ENCODE measurements around the gene CHCHD6. TPM values are rescaled to one million over a fixed set of nuclear protein-coding genes. Genes with fewer than 3 reads are reported as not detected.
A peak's percentile ranks its signal among the peaks of the same experiment; 100 is the strongest.

CHCHD6 gene
- total RNA-seq, 1 donor from 2014 or later: 38.2 TPM

DNA sequence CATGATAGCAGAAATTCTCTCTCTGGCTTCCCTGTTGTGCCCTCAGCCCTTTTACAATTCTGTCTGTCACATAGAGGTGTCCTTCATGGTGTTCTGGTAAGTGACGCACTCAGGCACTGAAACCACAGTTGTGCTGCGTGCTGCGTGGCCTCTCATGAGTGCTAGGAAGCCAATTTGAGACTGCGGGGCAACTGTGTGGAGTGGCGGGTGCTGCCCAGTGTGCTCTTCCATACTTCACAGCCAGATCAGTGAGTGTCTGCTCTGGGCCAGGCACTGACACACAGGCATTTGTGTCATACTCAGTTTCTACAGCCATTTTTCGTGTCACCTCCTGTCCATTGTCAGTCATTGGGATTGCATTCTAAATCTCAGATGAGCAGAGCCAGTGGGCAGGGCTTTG lies 145.7 kb downstream of the CHCHD6 start:
- no peak for DNase-seq (ENCODE audit: low read depth)
- TF ChIP-seq, protein P1, sequence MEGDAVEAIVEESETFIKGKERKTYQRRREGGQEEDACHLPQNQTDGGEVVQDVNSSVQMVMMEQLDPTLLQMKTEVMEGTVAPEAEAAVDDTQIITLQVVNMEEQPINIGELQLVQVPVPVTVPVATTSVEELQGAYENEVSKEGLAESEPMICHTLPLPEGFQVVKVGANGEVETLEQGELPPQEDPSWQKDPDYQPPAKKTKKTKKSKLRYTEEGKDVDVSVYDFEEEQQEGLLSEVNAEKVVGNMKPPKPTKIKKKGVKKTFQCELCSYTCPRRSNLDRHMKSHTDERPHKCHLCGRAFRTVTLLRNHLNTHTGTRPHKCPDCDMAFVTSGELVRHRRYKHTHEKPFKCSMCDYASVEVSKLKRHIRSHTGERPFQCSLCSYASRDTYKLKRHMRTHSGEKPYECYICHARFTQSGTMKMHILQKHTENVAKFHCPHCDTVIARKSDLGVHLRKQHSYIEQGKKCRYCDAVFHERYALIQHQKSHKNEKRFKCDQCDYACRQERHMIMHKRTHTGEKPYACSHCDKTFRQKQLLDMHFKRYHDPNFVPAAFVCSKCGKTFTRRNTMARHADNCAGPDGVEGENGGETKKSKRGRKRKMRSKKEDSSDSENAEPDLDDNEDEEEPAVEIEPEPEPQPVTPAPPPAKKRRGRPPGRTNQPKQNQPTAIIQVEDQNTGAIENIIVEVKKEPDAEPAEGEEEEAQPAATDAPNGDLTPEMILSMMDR (conservative IDR thresholded peaks at IDR 0.05; ENCODE audit: low read depth, low read length): no peak
- H3K4me3 ChIP-seq (ENCODE audit: low read depth, low read length): no peak overlapping the region

DNA sequence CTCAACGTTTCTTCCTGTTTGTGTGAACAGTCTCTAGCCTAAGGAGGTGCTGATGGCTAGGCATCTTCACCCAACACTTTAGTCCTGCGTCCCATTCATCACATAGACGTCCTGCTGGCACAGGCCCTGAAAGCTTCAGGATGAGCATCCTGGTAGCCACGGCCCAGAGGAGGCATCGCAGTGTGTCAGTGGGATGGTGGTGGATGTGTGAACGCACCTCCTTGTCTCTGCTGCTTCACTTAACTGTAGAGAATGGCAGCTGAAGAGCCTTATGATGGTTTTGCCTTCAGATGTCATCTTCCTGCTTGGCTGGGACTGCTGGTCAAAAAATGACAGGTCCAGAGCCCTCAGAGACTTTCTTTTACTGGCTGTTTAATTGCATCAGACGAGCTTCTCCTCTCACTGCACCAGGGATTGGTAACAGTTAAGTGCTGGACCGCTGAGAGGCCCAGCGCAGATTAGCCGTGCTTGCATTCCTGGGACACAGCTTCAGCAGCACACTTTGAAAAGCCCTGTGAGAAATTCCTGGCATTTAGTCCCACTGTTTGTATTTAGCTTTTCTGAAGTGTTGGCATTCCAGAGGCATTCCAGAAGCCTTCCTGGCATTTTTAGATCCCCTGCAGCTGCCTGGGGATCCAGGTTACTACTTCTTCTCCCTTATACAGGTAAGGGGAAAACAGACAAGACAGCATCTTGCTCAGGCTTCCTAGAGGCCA lies 146.5 kb downstream of the CHCHD6 start:
- H3K4me3 ChIP-seq (ENCODE audit: low read depth, low read length): no peak overlapping the region
- TF ChIP-seq, protein P1 (conservative IDR thresholded peaks at IDR 0.05; ENCODE audit: low read depth, low read length): no peak
- peak; percentile 63 for DNase-seq (ENCODE audit: low read depth)

DNA sequence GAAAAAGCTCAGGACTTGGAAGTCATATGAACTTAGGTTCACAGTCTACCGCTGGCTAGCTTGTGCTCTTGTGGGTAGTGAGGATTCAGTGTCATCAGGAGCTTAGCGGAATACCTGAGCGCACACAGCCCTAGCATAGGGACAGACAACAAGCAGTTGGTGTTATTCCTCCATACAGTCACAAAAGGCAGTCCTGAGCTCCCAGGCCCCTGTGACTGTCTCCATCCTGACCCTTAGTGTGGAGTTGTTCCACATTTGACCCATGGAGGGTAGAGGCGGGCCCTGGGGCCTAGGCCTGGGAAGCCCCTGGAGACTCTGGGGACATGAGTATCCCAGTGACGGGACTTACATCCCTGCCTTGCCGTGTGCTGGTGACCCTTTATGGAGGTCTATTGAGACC lies 147.3 kb downstream of the CHCHD6 start:
- no peak for DNase-seq (ENCODE audit: low read depth)
- TF ChIP-seq, protein P1 (conservative IDR thresholded peaks at IDR 0.05; ENCODE audit: low read depth, low read length): no peak

DNA sequence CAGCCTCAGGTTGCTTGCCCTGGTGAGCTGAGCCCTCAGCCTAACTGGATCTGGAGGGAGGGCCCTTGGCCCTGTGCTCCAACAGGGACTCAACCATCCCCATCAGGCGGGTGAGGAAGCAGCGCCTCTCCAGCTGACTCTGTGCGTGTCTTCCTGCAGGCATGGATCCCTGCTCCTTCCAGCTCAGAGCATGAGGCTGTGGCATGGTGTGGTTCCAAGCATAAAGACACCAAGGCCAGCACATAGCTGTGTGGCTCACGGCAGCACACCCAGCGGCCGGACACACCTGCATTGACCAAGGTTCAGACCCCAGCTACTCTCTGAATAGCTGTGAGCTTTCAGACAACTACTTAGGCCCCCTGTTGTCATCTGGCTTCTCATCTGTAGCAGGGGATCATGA lies 147.9 kb downstream of the CHCHD6 start:
- H3K4me3 ChIP-seq (ENCODE audit: low read depth, low read length): no peak overlapping the region
- no peak for DNase-seq (ENCODE audit: low read depth)
- TF ChIP-seq, protein P1 (conservative IDR thresholded peaks at IDR 0.05; ENCODE audit: low read depth, low read length): no peak

More for the DNA sequence above, 147.3 kb downstream of the CHCHD6 start:
- H3K4me3 ChIP-seq (ENCODE audit: low read depth, low read length): no peak overlapping the region

DNA sequence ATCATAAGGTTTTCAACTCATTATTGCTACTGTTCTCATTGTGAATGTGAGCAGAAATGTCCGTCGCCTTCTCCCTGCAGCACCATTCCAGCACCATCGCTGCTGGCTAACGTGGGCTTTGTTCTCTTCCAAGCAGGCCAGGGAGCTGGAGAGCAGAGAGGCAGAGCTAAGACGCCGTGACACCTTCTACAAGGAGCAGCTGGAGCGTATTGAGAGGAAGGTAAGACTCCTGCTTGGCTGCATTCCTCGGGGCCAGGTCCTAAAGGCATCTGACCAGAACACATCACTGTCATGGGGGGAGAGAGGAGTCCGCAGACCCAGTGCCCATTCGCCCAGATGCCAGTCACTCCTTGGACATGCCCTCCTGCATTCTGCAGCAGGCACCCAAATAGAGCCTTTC lies 148.5 kb downstream of the CHCHD6 start:
- no peak overlapping the region for H3K4me3 ChIP-seq (ENCODE audit: low read depth, low read length)
- no peak for DNase-seq (ENCODE audit: low read depth)
- TF ChIP-seq, protein P1 (conservative IDR thresholded peaks at IDR 0.05; ENCODE audit: low read depth, low read length): no peak

DNA sequence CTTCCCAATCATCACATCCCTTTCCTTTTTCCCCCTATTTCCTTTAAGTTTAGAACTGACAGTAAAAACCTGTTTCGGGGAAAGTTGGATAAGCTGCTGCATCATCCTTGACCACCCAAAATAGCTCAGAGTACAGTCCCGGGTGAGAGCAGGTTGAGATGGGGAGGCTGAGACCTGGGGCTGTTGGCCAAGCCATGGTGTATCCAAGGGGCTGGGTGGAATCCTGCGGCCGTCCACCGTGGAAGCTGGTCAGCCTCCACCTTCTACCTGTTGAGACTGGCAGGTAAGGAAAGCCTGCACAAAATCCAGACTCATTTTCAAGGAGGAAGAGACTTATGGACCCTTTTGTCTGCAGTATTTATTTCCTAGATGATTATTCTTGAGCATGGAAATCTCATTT lies 150.6 kb downstream of the CHCHD6 start:
- TF ChIP-seq, protein P1 (conservative IDR thresholded peaks at IDR 0.05; ENCODE audit: low read depth, low read length): no peak

DNA sequence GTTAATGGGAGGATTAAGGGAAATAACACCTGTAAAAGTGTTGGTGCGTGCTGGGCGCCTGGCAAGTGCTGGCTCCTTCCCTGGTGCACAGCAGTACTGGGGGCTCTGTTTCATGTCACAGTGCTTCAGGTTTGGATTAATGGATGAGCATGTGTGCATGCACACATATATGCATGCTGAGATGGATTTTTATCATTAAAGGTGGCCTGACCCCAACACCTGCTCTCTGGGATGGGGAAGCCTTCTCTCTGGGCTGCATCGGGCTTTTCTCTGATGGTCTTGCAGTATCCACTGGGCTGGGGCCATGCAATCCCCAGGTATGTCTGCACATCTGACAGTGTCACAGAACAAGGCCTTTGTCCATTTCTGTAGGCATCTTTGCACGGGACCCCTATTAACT lies 151.3 kb downstream of the CHCHD6 start:
- TF ChIP-seq, protein P1 (conservative IDR thresholded peaks at IDR 0.05; ENCODE audit: low read depth, low read length): no peak
- DNase-seq (ENCODE audit: low read depth): no peak
- H3K4me3 ChIP-seq (ENCODE audit: low read depth, low read length): no peak overlapping the region

More for the DNA sequence above, 150.6 kb downstream of the CHCHD6 start:
- DNase-seq (ENCODE audit: low read depth): no peak
- no peak overlapping the region for H3K4me3 ChIP-seq (ENCODE audit: low read depth, low read length)
